Ishikawa (cell line): ENCODE results near the gene RYR3.

Experiments
- CEBPB ChIP-seq: IDR thresholded peaks from 2 replicates; pipeline ENCODE4 v1.6.1; 2012
- CREB1 ChIP-seq: IDR thresholded peaks from 2 replicates; pipeline ENCODE4 v1.6.1; 2012; ENCODE audit warnings: low read depth
- EGR1 ChIP-seq: IDR thresholded peaks from 2 replicates; pipeline ENCODE4 v1.6.1; 2012
- EP300 ChIP-seq: IDR thresholded peaks from 2 replicates; pipeline ENCODE4 v1.6.1; 2012; ENCODE audit warnings: borderline replicate concordance
- FOXM1 ChIP-seq: IDR thresholded peaks from 2 replicates; pipeline ENCODE4 v1.6.1; 2012; ENCODE audit warnings: low read depth, borderline replicate concordance
- NFIC ChIP-seq: IDR thresholded peaks from 2 replicates; pipeline ENCODE4 v1.6.1; 2012
- RAD21 ChIP-seq: IDR thresholded peaks from 2 replicates; pipeline ENCODE4 v1.6.1; 2012; ENCODE audit warnings: low read depth
- REST ChIP-seq: IDR thresholded peaks from 2 replicates; pipeline ENCODE4 v1.6.1; 2012; ENCODE audit warnings: low read depth, mild to moderate bottlenecking
- TAF1 ChIP-seq: IDR thresholded peaks from 2 replicates; pipeline ENCODE4 v1.6.1; 2012; ENCODE audit warnings: low read depth, mild to moderate bottlenecking
- TCF12 ChIP-seq: IDR thresholded peaks from 2 replicates; pipeline ENCODE4 v1.6.1; 2012; ENCODE audit warnings: low read depth
- TEAD4 ChIP-seq: IDR thresholded peaks from 2 replicates; pipeline ENCODE4 v1.6.1; 2012
- YY1 ChIP-seq: IDR thresholded peaks from 2 replicates; pipeline ENCODE4 v1.6.1; 2012; ENCODE audit warnings: low read depth
- ZBTB7A ChIP-seq: IDR thresholded peaks from 2 replicates; pipeline ENCODE4 v1.6.1; 2012; ENCODE audit warnings: low read depth
- TF ChIP-seq, protein P1 (sequence below): IDR thresholded peaks from 2 replicates; pipeline ENCODE4 v1.6.1; 2012
- TF ChIP-seq, protein P2 (sequence below): IDR thresholded peaks from 2 replicates; pipeline ENCODE4 v1.6.1; 2012

RYR3 gene

DNA sequence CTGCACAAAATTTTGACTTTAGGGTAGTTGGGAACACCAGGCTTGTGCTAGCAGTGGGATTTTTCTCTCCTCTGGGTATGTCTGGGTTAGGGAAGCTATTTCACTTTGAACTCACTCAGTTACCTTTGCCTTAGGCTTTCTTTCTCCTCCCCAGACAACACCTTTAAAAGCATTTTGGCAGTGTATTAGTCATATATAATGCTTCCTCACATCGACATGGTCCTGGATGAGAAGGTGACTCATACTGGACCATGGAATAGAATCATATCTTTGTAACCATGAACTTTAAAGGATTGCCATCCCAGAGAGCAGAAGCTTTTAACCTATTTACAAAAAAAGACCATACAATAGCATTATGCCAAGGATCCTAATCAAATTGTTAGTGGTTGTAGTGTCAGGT is 2.7 kb downstream of the RYR3 start:
- TF ChIP-seq, protein P1, sequence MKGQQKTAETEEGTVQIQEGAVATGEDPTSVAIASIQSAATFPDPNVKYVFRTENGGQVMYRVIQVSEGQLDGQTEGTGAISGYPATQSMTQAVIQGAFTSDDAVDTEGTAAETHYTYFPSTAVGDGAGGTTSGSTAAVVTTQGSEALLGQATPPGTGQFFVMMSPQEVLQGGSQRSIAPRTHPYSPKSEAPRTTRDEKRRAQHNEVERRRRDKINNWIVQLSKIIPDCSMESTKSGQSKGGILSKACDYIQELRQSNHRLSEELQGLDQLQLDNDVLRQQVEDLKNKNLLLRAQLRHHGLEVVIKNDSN: no peak
- no peak for TF ChIP-seq TCF12
- no peak for TF ChIP-seq CREB1
- no peak for TF ChIP-seq FOXM1
- TF ChIP-seq REST: no peak

DNA sequence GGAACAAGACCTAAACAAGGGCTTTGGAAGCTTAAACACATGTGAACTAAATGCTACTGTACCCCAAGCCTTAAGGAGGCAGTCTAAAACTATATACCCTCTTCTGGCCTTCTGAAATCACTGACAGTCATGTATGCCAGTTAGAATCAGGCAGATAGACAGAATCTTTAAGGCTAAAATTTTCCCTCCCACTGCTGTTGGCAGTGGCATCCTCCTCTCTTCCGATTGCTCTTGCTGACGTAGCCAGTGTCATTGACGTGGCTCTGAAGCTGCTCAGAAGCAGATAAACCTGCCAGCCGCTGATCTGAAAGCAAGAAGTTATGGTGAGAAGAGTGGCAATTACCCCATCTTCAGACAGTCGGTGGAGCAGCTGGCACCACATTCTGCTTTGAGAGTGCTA is 3.3 kb downstream of the RYR3 start:
- TF ChIP-seq EGR1 (no peak), TAF1 (no peak), CREB1 (no peak), FOXM1 (no peak), ZBTB7A (no peak), CEBPB (no peak)
- TF ChIP-seq, protein P2, sequence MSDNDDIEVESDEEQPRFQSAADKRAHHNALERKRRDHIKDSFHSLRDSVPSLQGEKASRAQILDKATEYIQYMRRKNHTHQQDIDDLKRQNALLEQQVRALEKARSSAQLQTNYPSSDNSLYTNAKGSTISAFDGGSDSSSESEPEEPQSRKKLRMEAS: no peak

- no peak for TF ChIP-seq TEAD4
- TF ChIP-seq TCF12: no peak
Observed at GRCh38 chr15:33315044-33315443, 4.3 kb downstream of the RYR3 start.

DNA sequence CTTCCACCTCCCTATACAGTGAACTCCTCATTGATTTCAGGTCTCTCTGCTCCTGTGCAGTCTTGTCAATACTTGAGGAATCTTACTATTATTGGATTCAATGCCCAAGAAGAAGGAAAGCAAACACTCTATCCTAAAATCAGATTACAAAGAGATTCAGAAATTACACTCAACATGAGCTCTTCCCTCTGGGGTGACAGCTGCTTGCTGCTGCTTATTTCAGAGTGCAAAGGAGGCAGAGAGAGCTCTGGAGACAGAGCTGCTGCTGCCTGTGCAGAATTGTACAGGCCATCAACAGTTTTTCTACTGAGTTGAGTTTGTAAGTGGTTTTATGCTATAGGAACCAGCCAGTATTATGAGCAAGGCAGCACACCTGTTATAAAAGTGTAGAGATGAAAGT is 7.1 kb downstream of the RYR3 start:
- TF ChIP-seq FOXM1 (no peak), RAD21 (no peak), TEAD4 (no peak), EP300 (no peak), NFIC (no peak), REST (no peak), YY1 (no peak), ZBTB7A (no peak), CEBPB (no peak), TCF12 (no peak), TAF1 (no peak), EGR1 (no peak)
- TF ChIP-seq, protein P1: no peak
- TF ChIP-seq, protein P2: no peak

- TF ChIP-seq YY1: no peak
- TF ChIP-seq, protein P1: no peak
- TF ChIP-seq REST: no peak
- no peak for TF ChIP-seq CEBPB
- no peak for TF ChIP-seq RAD21
- TF ChIP-seq, protein P2: no peak
- no peak for TF ChIP-seq CREB1
- TF ChIP-seq TEAD4: no peak
- no peak for TF ChIP-seq TCF12
- no peak for TF ChIP-seq NFIC
- TF ChIP-seq FOXM1: no peak
- TF ChIP-seq ZBTB7A: no peak
Observed at GRCh38 chr15:33320017-33320416, 9.2 kb downstream of the RYR3 start.
